Activated CD4-positive, alpha-beta T cell treated with anti-CD3 and anti-CD28 coated beads, Interleukin-2, amount 10 ng/mL, durations not matched to agents 24 days and 14 days (primary cell): ENCODE results near the gene DNM3. TPM values are rescaled to one million over a fixed set of nuclear protein-coding genes. Genes with fewer than 3 reads are reported as not detected.

Experiments
- DNase-seq: peaks from one replicate; pipeline ENCODE4 v3.0.0; 2022
- H3K27ac Mint-ChIP-seq: one replicate; pipeline ENCODE4 v1.8.0; 2022; ENCODE audit warnings: mild to moderate bottlenecking, mixed read lengths
- H3K27me3 Mint-ChIP-seq: one replicate; pipeline ENCODE4 v1.8.0; 2022; ENCODE audit warnings: mixed read lengths
- H3K36me3 Mint-ChIP-seq: one replicate; pipeline ENCODE4 v1.8.0; 2022; ENCODE audit warnings: low read depth, mild to moderate bottlenecking, mixed read lengths
- H3K4me1 Mint-ChIP-seq: one replicate; pipeline ENCODE4 v1.8.0; 2021; ENCODE audit warnings: mixed read lengths
- H3K4me3 Mint-ChIP-seq: one replicate; pipeline ENCODE4 v1.8.0; 2022; ENCODE audit warnings: mild to moderate bottlenecking, moderate library complexity, mixed read lengths
- H3K9me3 Mint-ChIP-seq: one replicate; pipeline ENCODE4 v1.8.0; 2021; ENCODE audit warnings: mixed read lengths
- intact Hi-C: fragments of 100-400 bp; cut with micrococcal nuclease; formaldehyde crosslinking; loops from one replicate; pipeline ENCODE4 v1.15.1; 2023
- total RNA-seq: library from RNA; stranded (reverse); gene quantifications from 2 replicates; pipeline ENCODE4 v1.2.3, GENCODE V29; 2022

Gene DNM3
- total RNA-seq, 1 donor from 2014 or later = 0.42 TPM

DNA sequence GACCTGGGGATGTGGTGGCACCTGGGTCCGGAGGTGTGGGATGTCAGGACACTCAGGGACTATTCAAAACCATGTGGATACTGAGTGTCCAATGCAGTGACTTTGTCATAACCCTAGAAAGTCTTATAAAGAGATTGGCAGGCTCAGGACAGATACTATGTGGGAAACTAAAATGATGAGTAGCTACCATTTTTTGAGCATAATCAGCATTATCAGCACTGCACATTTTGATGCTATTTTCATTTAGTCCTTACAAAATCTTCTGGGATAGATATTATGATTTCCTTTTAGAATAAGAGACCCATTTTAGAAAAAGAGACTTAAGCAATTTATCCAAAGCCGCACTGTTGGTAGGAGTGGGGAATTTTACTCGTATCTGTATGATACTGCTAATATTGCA lies 93.4 kb downstream of the DNM3 start:
- H3K4me3 Mint-ChIP-seq = no peak overlapping the region
- peaks cover 10% of the 10 kb centered on the region for H3K27me3 Mint-ChIP-seq
- no peaks in the 10 kb centered on the region for H3K9me3 Mint-ChIP-seq
- DNase-seq = no peak
- intact Hi-C loops = no loop called here
- H3K4me1 Mint-ChIP-seq = peaks cover 5% of the 10 kb centered on the region
- no peak overlapping the region for H3K27ac Mint-ChIP-seq
- H3K36me3 Mint-ChIP-seq = no peaks in the 10 kb centered on the region

DNA sequence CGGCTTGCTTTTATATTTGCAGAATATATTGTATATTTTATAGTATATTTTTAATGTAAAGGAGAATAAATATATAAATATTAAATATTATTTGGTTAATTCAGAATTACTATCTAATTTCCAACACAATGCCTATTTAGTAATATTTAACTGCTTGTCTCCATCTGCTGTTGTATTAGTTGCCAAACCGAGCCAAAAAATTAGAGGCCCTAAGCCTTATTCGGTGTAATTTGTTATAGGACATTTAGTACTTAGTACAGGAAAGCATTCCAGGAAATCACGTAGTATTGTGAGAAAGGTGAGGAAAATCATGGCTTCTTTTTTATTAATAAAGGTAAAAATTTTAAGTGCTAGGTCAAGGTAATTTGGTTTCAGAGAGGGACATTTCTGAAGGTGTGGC lies 93.8 kb downstream of the DNM3 start:
- H3K27me3 Mint-ChIP-seq = peaks cover 13% of the 10 kb centered on the region
- intact Hi-C loops = no loop called here
- no peak overlapping the region for H3K27ac Mint-ChIP-seq

DNA sequence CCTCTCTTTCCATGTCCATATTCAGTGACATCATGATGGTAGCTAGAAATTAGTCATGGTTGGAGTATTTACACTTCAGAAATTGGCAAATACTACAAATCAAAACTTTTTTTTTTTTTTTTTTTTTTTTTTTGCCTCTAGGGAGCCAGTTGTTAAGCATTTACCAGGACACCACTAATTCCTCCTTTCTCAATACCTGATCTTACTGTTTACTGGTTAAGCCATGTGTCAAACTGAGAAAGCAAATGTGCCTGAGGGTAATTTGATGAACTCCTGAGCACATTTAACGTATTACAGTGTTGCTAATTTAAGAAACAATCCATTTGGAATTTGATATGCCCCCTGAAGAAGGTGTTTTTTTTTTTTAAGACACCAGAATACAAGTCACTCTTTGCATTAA lies 94.4 kb downstream of the DNM3 start:
- Mint-ChIP-seq H3K36me3 (no peaks in the 10 kb centered on the region), H3K27ac (no peak overlapping the region), H3K9me3 (no peaks in the 10 kb centered on the region), H3K27me3 (peaks cover 13% of the 10 kb centered on the region), H3K4me1 (peaks cover 5% of the 10 kb centered on the region), H3K4me3 (no peak overlapping the region)
- intact Hi-C loops = no loop called here
- DNase-seq = no peak

More for the DNA sequence above, 93.8 kb downstream of the DNM3 start:
- peaks cover 5% of the 10 kb centered on the region for H3K4me1 Mint-ChIP-seq
- no peaks in the 10 kb centered on the region for H3K9me3 Mint-ChIP-seq
- no peak overlapping the region for H3K4me3 Mint-ChIP-seq
- no peak for DNase-seq
- no peaks in the 10 kb centered on the region for H3K36me3 Mint-ChIP-seq

DNA sequence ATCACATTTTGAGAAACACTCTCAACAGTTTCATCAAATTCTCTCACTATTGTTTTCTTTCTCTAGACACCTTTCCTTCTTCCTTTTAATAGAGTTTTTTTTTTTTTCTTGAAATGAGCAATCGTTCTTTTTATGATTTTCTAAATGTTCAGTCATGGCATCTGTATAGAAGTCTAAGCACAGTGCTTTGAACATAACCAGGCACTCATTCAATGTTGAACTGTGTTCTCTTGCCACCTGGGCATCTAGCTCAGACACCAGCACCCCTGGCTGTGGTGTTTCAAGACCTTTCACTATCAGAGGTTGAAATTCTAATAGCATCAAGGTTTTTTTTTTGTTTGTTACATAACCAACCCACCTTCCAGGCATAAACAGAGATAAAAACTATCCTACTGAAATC lies 96.6 kb downstream of the DNM3 start:
- H3K9me3 Mint-ChIP-seq = no peaks in the 10 kb centered on the region
- no peak overlapping the region for H3K27ac Mint-ChIP-seq
- H3K36me3 Mint-ChIP-seq = no peaks in the 10 kb centered on the region
- DNase-seq = no peak
- H3K27me3 Mint-ChIP-seq = peaks cover 10% of the 10 kb centered on the region
- no peak overlapping the region for H3K4me3 Mint-ChIP-seq
- H3K4me1 Mint-ChIP-seq = peaks cover 5% of the 10 kb centered on the region
- intact Hi-C loops = no loop called here

DNA sequence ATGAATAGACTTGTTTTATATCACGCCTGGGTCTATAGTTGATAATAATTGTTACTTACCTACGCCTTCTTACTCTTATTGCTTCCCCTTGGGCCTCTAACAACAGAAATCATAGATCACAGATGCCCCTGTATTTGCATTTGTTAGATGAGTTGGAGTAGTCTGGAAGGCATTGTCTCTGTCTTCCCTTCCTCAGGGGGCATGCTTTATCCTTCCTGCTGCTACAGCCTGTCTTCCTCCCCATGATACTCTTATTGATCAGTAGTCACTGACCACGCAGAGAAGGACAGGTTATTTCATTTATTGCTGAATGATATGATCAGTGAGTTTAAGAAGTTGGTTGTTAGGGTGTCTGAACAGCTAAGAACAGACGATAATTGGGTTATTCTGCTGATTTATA lies 98.4 kb downstream of the DNM3 start:
- intact Hi-C loops = no loop called here
- no peak for DNase-seq
- no peak overlapping the region for H3K27ac Mint-ChIP-seq

DNA sequence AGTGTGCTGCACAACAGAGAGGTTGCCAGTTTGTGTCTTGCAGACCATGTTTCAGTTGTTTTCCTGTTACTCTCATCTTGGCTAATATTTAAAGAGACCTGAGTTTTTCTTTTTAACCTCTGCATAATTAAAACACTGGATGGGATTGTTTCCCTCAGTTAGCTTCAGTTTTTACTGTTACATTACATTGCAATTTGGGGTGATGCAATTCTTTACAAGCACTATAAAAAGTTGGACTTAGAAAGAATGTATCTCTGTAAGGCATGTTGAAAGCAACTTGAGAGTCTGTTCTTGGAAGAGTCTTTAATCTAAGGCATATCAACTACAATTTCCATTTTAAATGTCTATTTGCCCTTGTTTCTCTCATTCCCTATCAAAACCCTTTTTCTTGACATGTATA lies 99.1 kb downstream of the DNM3 start:
- H3K27me3 Mint-ChIP-seq = peaks cover 5% of the 10 kb centered on the region
- intact Hi-C loops = no loop called here
- no peaks in the 10 kb centered on the region for H3K9me3 Mint-ChIP-seq
- no peak overlapping the region for H3K27ac Mint-ChIP-seq
- H3K36me3 Mint-ChIP-seq = no peaks in the 10 kb centered on the region
- H3K4me1 Mint-ChIP-seq = no peaks in the 10 kb centered on the region
- DNase-seq = no peak
- no peak overlapping the region for H3K4me3 Mint-ChIP-seq

More for the DNA sequence above, 98.4 kb downstream of the DNM3 start:
- Mint-ChIP-seq H3K9me3 (no peaks in the 10 kb centered on the region), H3K27me3 (peaks cover 5% of the 10 kb centered on the region), H3K36me3 (no peaks in the 10 kb centered on the region), H3K4me1 (no peaks in the 10 kb centered on the region), H3K4me3 (no peak overlapping the region)

DNA sequence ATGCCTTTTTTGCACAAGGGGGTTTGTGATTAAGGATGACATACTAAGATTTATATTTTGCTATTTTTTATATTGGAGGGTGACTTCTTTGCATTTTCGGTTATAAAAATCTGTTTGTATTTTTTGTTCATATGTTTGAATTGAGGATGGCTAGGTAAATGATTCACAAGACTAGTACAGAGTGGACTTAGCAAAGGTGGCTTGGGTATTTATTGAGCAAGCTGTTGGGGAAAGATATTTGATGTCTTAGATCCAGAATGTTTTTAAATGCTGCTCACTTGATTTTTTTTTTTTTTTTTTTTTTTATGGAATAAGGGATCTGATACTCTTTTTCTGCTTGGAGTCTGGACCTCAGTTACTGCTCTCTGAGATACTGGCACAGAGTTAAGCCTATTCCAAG lies 100.6 kb downstream of the DNM3 start:
- no peaks in the 10 kb centered on the region for H3K36me3 Mint-ChIP-seq
- H3K27me3 Mint-ChIP-seq = peaks cover 5% of the 10 kb centered on the region
- intact Hi-C loops = no loop called here
- no peak for DNase-seq
- H3K4me3 Mint-ChIP-seq = no peak overlapping the region
- H3K9me3 Mint-ChIP-seq = no peaks in the 10 kb centered on the region
- H3K27ac Mint-ChIP-seq = no peak overlapping the region
- H3K4me1 Mint-ChIP-seq = no peaks in the 10 kb centered on the region

DNA sequence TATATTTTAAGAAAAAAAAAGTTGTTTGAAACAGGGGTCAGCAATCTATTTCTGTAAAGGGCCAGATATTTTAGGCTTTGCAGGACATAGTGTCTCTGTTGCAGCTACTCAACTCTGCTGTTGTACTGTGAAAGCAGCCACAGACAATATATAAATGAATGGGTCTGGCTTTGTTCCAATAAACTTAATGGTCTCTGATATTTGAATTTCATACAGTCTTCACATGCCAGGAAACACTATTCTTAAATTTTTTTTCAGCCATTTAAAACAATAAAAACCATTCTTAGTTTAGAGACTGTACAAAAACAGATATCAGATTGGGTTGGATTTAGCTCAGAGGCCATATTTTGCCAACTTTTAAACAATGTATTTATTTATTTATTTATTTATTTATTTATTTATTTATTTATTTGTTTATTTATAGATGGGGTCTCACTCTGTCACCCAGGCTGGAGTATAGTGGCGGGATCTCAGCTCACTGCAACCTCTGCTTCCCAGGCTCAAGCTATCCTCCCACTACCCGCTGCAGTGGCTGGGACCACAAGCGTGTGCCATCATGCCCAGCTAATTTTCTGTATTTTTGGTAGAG lies 102.8 kb downstream of the DNM3 start:
- Mint-ChIP-seq H3K4me1 (no peaks in the 10 kb centered on the region), H3K36me3 (no peaks in the 10 kb centered on the region), H3K9me3 (no peaks in the 10 kb centered on the region), H3K4me3 (no peak overlapping the region), H3K27me3 (peaks cover 3% of the 10 kb centered on the region), H3K27ac (no peak overlapping the region)
- DNase-seq = no peak
- intact Hi-C loops = no loop called here

DNA sequence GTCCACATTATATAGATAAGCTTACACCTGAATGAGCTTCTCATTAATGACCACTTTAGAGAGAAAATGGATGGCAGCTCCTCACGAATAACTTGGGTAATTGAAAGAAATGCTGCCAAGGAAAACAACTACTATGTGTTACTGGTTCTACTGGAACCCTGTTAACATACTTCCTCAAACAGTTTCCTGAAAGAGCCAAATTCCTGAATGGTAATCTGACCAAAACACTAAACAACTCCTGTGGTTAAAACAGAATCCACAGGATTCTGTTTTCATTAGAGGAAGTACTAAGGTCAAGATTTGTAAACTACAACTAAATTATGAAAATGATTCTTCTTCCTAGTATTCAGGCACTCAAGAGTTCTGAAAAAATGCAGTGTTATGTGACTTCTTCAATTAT lies 107.2 kb downstream of the DNM3 start:
- Mint-ChIP-seq H3K9me3 (no peaks in the 10 kb centered on the region), H3K4me3 (no peak overlapping the region)
- intact Hi-C loops = no loop called here

DNA sequence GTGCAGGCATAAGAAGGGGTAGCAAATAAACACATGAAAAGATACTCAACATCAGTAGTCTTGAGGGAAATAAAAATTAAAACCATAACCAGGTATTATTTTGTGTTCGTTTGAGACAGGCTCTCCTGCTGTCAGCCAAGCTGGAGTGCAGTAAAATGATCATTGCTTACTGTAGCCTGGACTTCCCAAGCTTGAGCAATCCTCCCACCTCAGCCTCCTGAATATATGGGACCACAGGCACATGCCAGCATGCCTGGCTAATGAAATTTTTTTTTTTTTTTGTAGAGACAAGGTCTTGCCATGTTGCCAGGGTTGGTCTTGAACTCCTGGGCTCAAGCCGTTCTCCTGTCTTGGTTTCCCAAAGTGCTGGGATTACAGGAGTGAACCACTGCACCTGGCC lies 108.0 kb downstream of the DNM3 start:
- Mint-ChIP-seq H3K4me1 (no peaks in the 10 kb centered on the region), H3K27me3 (peaks cover 12% of the 10 kb centered on the region), H3K9me3 (no peaks in the 10 kb centered on the region), H3K36me3 (no peaks in the 10 kb centered on the region), H3K4me3 (no peak overlapping the region), H3K27ac (no peak overlapping the region)
- intact Hi-C loops = no loop called here
- no peak for DNase-seq

More for the DNA sequence above, 107.2 kb downstream of the DNM3 start:
- no peak for DNase-seq
- Mint-ChIP-seq H3K27me3 (peaks cover 12% of the 10 kb centered on the region), H3K4me1 (no peaks in the 10 kb centered on the region), H3K36me3 (no peaks in the 10 kb centered on the region), H3K27ac (no peak overlapping the region)

DNA sequence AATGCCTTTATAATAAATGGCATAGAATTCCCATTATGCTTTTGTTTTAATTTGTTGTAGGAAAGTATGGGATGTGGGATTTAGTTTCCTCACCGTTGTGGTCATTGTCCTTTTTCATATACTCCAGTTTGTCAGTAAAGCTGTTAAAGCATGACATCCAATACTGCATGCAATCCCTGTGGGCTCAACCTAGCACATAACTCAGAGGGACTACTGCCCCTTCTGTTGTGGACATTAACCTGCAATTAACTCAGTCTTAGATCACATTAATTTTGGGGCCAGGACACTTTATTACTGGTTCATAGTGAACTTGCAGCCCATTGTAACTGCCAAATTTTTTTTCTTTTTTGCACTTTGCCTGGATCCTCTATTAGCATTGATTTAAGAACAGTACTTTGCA lies 112.5 kb downstream of the DNM3 start:
- no peaks in the 10 kb centered on the region for H3K4me1 Mint-ChIP-seq
- no peak overlapping the region for H3K27ac Mint-ChIP-seq
- H3K36me3 Mint-ChIP-seq = no peaks in the 10 kb centered on the region
- DNase-seq = no peak
- H3K9me3 Mint-ChIP-seq = no peaks in the 10 kb centered on the region
- intact Hi-C loops = no loop called here
- H3K4me3 Mint-ChIP-seq = no peak overlapping the region
- peaks cover 12% of the 10 kb centered on the region for H3K27me3 Mint-ChIP-seq

DNA sequence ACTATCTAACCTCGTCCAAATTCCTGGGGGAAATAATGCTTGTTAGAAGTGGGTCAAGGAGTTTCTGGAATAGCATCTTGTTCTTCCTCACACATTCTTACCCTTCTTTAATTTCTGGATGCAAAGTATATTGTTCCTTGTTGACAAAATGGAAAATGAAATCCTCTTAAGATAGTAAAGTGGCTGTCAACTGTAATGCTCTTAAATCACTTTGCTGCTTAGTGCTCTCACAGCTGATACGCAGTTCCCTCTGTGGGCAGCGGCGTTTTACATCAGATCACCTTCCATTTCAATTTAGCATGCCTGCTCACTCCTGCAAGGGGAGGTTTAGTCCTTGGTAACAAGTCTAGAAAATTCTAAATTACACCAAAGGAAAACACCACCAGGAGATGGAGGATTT lies 113.1 kb downstream of the DNM3 start:
- Mint-ChIP-seq H3K4me1 (no peaks in the 10 kb centered on the region), H3K4me3 (no peak overlapping the region), H3K27me3 (peaks cover 12% of the 10 kb centered on the region), H3K9me3 (no peaks in the 10 kb centered on the region), H3K36me3 (no peaks in the 10 kb centered on the region), H3K27ac (no peak overlapping the region)
- DNase-seq = no peak
- intact Hi-C loops = no loop called here

DNA sequence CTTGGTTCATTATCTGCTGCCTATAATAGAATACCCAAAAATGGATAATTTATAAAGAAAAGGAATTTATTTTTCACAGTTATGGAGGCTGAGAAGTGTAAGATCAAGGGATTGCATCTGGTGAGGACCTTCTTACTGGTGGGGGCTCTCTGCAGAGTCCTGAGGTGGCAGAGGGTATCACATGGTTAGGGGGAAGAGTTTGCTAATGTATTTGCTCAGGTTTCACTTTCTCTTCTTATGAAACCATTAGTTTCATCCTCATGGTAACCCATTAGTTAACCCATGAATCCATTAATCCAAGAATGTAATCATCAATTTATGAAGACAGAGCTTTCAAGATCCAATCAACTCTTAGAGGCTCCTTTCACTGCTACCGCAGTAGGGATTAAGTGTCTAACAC lies 120.6 kb downstream of the DNM3 start:
- no peak for DNase-seq
- Mint-ChIP-seq H3K4me3 (no peak overlapping the region), H3K36me3 (no peaks in the 10 kb centered on the region), H3K27ac (no peak overlapping the region), H3K4me1 (no peaks in the 10 kb centered on the region), H3K9me3 (no peaks in the 10 kb centered on the region), H3K27me3 (no peaks in the 10 kb centered on the region)
- intact Hi-C loops = no loop called here

DNA sequence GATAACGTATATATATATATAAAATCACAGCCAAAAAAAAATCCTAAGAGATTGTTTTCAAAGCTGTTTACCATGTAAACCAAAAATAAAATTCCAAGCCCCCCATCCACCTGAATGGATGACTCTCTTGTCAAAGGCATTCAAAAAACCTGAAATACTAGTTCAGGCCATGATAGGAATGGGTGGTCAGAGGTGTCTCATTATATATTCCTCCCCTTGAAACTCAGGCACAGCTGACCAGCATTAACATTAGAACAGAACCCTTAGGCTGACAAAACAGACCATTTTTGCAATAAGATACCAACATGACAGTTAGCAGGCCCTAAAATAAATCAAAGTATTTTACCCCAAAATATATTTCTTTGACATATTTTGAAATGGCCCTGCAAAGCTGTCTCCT lies 122.5 kb downstream of the DNM3 start:
- peaks cover 4% of the 10 kb centered on the region for H3K27me3 Mint-ChIP-seq
- H3K4me3 Mint-ChIP-seq = no peak overlapping the region
- no peaks in the 10 kb centered on the region for H3K9me3 Mint-ChIP-seq
- DNase-seq = no peak
- intact Hi-C loops = no loop called here
- H3K27ac Mint-ChIP-seq = no peak overlapping the region
- H3K36me3 Mint-ChIP-seq = no peaks in the 10 kb centered on the region
- no peaks in the 10 kb centered on the region for H3K4me1 Mint-ChIP-seq

DNA sequence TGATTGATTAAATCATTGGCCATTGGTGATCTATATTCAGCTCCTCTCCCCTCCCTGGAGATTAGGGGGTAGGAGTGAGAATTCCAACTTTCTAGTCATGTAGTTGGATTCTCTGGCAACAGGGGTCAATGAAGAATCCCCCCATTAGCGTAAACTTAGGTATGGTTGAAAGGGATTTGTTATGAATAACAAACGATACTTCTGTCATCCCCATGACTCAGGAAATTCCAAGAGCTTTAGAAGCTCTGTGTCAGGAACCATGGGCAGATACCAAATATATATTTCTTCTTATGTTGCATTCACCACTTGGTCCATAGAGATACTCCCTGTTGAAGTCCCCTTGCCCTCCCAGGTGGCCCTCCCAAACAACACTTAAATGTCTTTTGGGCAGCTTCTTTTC lies 124.5 kb downstream of the DNM3 start:
- Mint-ChIP-seq H3K27ac (no peak overlapping the region), H3K9me3 (no peaks in the 10 kb centered on the region)
- intact Hi-C loops = no loop called here

More for the DNA sequence above, 124.5 kb downstream of the DNM3 start:
- Mint-ChIP-seq H3K4me1 (no peaks in the 10 kb centered on the region), H3K36me3 (no peaks in the 10 kb centered on the region), H3K27me3 (peaks cover 10% of the 10 kb centered on the region), H3K4me3 (no peak overlapping the region)
- DNase-seq = no peak
